HCT116 (cell line): ENCODE results near the gene PWWP2B. TPM values are rescaled to one million over a fixed set of nuclear protein-coding genes. Genes with fewer than 3 reads are reported as not detected.

ENCODE experiments used
- ATAC-seq: fragments of 200-7000 bp; cut with Tn5 transposase; 2 replicates; pipeline ENCODE4 v1.9.1; 2020; ENCODE audit warnings: mild to moderate bottlenecking, moderate library complexity
- BruUV-seq: library from RNA; stranded (reverse); fragments of 400-500 nt; replicated peaks from 2 replicates; lab custom pipeline; 2021; lab: Mats Ljungman, UMichigan
- CTCF ChIA-PET: fragments of 300-600 bp; sonication (Branson Sonifier 250); formaldehyde crosslinking; loops from one replicate; lab custom pipeline; 2021; ENCODE audit warnings: antibody characterized with exemption; lab: Charles Lee
- POLR2A ChIA-PET: fragments of 300-600, 350-600 bp; sonication (Branson Sonifier 250); formaldehyde crosslinking; loops from one replicate; lab custom pipeline; 2021; ENCODE audit warnings: antibody characterized with exemption; lab: Charles Lee
- RAD21 ChIA-PET, 2 experiments: fragments of 300-600 bp; sonication (Branson Sonifier 250); formaldehyde crosslinking; loops; one replicate each; lab custom pipeline; 2023; ENCODE audit warnings: low total read pairs in 2 of 2; ENCODE audit not compliant: uncharacterized antibody in 2 of 2, unreplicated experiment in 2 of 2, low non-redundant PET in 1 of 2; lab: Charles Lee
- DNase-seq: peaks from one replicate; pipeline ENCODE4 v3.0.0-alpha.2; 2010; ENCODE audit warnings: low read depth, low spot score
- H2AFZ ChIP-seq: fragments of 200-600 bp; shearing (Covaris generic), sonication (generic); 2 replicates; pipeline ENCODE4 v1.6.1; 2017; ENCODE audit warnings: low read depth, mixed run types, mixed read lengths, antibody characterized with exemption, low read length; ENCODE audit not compliant: poor library complexity, severe bottlenecking
- H3K27ac ChIP-seq: 2 replicates; pipeline ENCODE4 v1.5.1; 2012; ENCODE audit warnings: low read depth, low read length
- H3K27me3 ChIP-seq: fragments of 200-600 bp; sonication (generic); 2 replicates; pipeline ENCODE4 v1.6.1; 2016; ENCODE audit warnings: mixed run types, low read length, mixed read lengths; ENCODE audit not compliant: insufficient read depth
- H3K36me3 ChIP-seq, 2 experiments: fragments of 200-500 bp in 1 of 2; fragments of 200-600 bp in 1 of 2; sonication (Bioruptor generic) in 1 of 2; sonication (generic) in 1 of 2; 2 replicates each; pipeline versions ENCODE4 v1.5.1 to v1.6.1; 2014 to 2016; ENCODE audit warnings: low read length in 2 of 2, inconsistent platforms in 1 of 2, mixed read lengths in 1 of 2, mixed run types in 1 of 2; ENCODE audit not compliant: insufficient read depth in 2 of 2, control insufficient read depth in 1 of 2
- H3K4me1 ChIP-seq, 2 experiments: fragments of 200-600 bp in 1 of 2; sonication (generic) in 1 of 2; 2 replicates each; pipeline versions ENCODE4 v1.5.1 to v1.6.1; 2012 to 2017; ENCODE audit warnings: low read length in 2 of 2, inconsistent platforms in 1 of 2, mild to moderate bottlenecking in 1 of 2, mixed read lengths in 1 of 2, mixed run types in 1 of 2, moderate library complexity in 1 of 2; ENCODE audit not compliant: insufficient read depth in 2 of 2, control insufficient read depth in 1 of 2
- H3K4me2 ChIP-seq: fragments of 200-600 bp; sonication (generic); 2 replicates; pipeline ENCODE4 v1.6.1; 2017; ENCODE audit warnings: mixed run types, low read length, mixed read lengths
- H3K4me3 ChIP-seq, 2 experiments: fragments of 200-600 bp in 1 of 2; sonication (generic) in 1 of 2; replicated peaks in 1 of 2; 2 replicates each; pipeline ENCODE4 v1.5.1; 2011 to 2016; ENCODE audit warnings: low read length in 2 of 2, control low read depth in 1 of 2, low read depth in 1 of 2, mild to moderate bottlenecking in 1 of 2, mixed read lengths in 1 of 2, mixed run types in 1 of 2
- H3K79me2 ChIP-seq: fragments of 200-600 bp; sonication (generic); 2 replicates; pipeline ENCODE4 v1.6.1; 2017; ENCODE audit warnings: mild to moderate bottlenecking, mixed run types, low read length, moderate library complexity, mixed read lengths; ENCODE audit not compliant: insufficient read depth
- H3K9ac ChIP-seq: fragments of 200-600 bp; sonication (generic); 2 replicates; pipeline ENCODE4 v1.6.1; 2016; ENCODE audit warnings: low read length, mixed read lengths
- H3K9me2 ChIP-seq: fragments of 200-600 bp; sonication (generic), shearing (Covaris generic); 2 replicates; pipeline ENCODE4 v1.6.1; 2017; ENCODE audit warnings: mixed run types, mild to moderate bottlenecking, moderate library complexity; ENCODE audit not compliant: insufficient read depth
- H3K9me3 ChIP-seq, 2 experiments: fragments of 200-500 bp in 1 of 2; fragments of 200-600 bp in 1 of 2; sonication (Bioruptor generic) in 1 of 2; sonication (generic) in 1 of 2; 2 replicates each; pipeline ENCODE4 v1.6.1; 2014 to 2017; ENCODE audit warnings: low read length in 2 of 2, mixed read lengths in 2 of 2, inconsistent platforms in 1 of 2, low read depth in 1 of 2, mild to moderate bottlenecking in 1 of 2, mixed run types in 1 of 2, moderate library complexity in 1 of 2; ENCODE audit not compliant: control insufficient read depth in 1 of 2, insufficient read depth in 1 of 2
- H4K20me1 ChIP-seq: fragments of 200-600 bp; sonication (generic), shearing (Covaris generic); 2 replicates; pipeline ENCODE4 v1.6.1; 2017; ENCODE audit warnings: mixed run types, mild to moderate bottlenecking, moderate library complexity; ENCODE audit not compliant: insufficient read depth
- ATF3 ChIP-seq: IDR thresholded peaks from 2 replicates; pipeline ENCODE4 v1.6.1; 2012
- CBX3 ChIP-seq: IDR thresholded peaks from 2 replicates; pipeline ENCODE4 v1.6.1; 2012; ENCODE audit warnings: low read depth
- ELF1 ChIP-seq: IDR thresholded peaks from 2 replicates; pipeline ENCODE4 v1.6.1; 2012; ENCODE audit warnings: low read depth, borderline replicate concordance
- EZH2phosphoT487 ChIP-seq: fragments of 200-600 bp; IDR thresholded peaks from 2 replicates; pipeline ENCODE4 v1.6.1; 2018; ENCODE audit warnings: antibody characterized with exemption, borderline replicate concordance
- POLR2A ChIP-seq: IDR thresholded peaks from 2 replicates; pipeline ENCODE4 v1.7.0; 2011; ENCODE audit warnings: borderline replicate concordance; ENCODE audit not compliant: insufficient read depth, insufficient read length; ENCODE audit errors: extremely low read depth
- POLR2AphosphoS5 ChIP-seq: IDR thresholded peaks from 2 replicates; pipeline ENCODE4 v1.6.1; 2011; ENCODE audit warnings: mild to moderate bottlenecking, low read depth, low read length, moderate library complexity
- SRF ChIP-seq: IDR thresholded peaks from 2 replicates; pipeline ENCODE4 v1.6.1; 2012; ENCODE audit warnings: low read depth
- TCF7L2 ChIP-seq: IDR thresholded peaks from 2 replicates; pipeline ENCODE4 v1.7.0; 2011; ENCODE audit warnings: borderline replicate concordance, inconsistent platforms; ENCODE audit not compliant: insufficient read depth, insufficient read length; ENCODE audit errors: extremely low read depth
- YY1 ChIP-seq: IDR thresholded peaks from 2 replicates; pipeline ENCODE4 v1.6.1; 2011; ENCODE audit warnings: low read length, low read depth, moderate library complexity, mild to moderate bottlenecking; ENCODE audit not compliant: insufficient replicate concordance; ENCODE audit errors: extremely low read depth
- intact Hi-C: fragments of 100-400 bp; cut with micrococcal nuclease; formaldehyde crosslinking; loops from 2 replicates; pipeline ENCODE4 v1.10.0; 2022
- total RNA-seq: library from RNA; stranded (reverse); gene quantifications from one replicate; pipeline ENCODE4 v1.2.1, GENCODE V29; 2021; ENCODE audit not compliant: unreplicated experiment
- TF ChIP-seq, protein P1 (sequence below): IDR thresholded peaks from 2 replicates; pipeline ENCODE4 v1.6.1; 2012; ENCODE audit warnings: low read depth
- TF ChIP-seq, protein P2 (sequence below): IDR thresholded peaks from 2 replicates; pipeline ENCODE4 v1.6.1; 2012

Gene PWWP2B
- total RNA-seq, 1 experiment from 2014 or later = 13.9 TPM

GRCh38 chr10:132459301-132460003, 62.5 kb downstream of the PWWP2B start:
- ChIA-PET POLR2A (no interaction called here), CTCF (interaction anchor here (1.2 kb wide), 1 partner anchor 112 kb away, joined by 3 read pairs; no protein-coding TSS in a partner anchor), RAD21 (interaction anchor here in 1 of 2 experiments (0.7 kb wide), 1 partner anchor 59 kb away, joined by 3 read pairs; no protein-coding TSS in a partner anchor)
- TF ChIP-seq POLR2A = no peak
- no peak for TF ChIP-seq TCF7L2
- TF ChIP-seq POLR2AphosphoS5 = no peak
- TF ChIP-seq EZH2phosphoT487 = no peak
- TF ChIP-seq YY1 = no peak
- TF ChIP-seq, protein P1, sequence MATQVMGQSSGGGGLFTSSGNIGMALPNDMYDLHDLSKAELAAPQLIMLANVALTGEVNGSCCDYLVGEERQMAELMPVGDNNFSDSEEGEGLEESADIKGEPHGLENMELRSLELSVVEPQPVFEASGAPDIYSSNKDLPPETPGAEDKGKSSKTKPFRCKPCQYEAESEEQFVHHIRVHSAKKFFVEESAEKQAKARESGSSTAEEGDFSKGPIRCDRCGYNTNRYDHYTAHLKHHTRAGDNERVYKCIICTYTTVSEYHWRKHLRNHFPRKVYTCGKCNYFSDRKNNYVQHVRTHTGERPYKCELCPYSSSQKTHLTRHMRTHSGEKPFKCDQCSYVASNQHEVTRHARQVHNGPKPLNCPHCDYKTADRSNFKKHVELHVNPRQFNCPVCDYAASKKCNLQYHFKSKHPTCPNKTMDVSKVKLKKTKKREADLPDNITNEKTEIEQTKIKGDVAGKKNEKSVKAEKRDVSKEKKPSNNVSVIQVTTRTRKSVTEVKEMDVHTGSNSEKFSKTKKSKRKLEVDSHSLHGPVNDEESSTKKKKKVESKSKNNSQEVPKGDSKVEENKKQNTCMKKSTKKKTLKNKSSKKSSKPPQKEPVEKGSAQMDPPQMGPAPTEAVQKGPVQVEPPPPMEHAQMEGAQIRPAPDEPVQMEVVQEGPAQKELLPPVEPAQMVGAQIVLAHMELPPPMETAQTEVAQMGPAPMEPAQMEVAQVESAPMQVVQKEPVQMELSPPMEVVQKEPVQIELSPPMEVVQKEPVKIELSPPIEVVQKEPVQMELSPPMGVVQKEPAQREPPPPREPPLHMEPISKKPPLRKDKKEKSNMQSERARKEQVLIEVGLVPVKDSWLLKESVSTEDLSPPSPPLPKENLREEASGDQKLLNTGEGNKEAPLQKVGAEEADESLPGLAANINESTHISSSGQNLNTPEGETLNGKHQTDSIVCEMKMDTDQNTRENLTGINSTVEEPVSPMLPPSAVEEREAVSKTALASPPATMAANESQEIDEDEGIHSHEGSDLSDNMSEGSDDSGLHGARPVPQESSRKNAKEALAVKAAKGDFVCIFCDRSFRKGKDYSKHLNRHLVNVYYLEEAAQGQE = no peak
- TF ChIP-seq SRF = no peak
- TF ChIP-seq ATF3 = no peak
- TF ChIP-seq ELF1 = no peak
- no peak for TF ChIP-seq CBX3
- TF ChIP-seq, protein P2, sequence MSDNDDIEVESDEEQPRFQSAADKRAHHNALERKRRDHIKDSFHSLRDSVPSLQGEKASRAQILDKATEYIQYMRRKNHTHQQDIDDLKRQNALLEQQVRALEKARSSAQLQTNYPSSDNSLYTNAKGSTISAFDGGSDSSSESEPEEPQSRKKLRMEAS = no peak
- Histone ChIP-seq H2AFZ (no peak overlapping the region), H3K27me3 (no peaks in the 10 kb centered on the region), H3K36me3 (no peaks in the 10 kb centered on the region), H3K9me3 (no peaks in the 10 kb centered on the region), H3K4me1 (peaks cover 0 to 8% of the 10 kb centered on the region in 2 experiments; a peak in 1 of 4 replicates), H3K4me2 (no peak overlapping the region), H3K9ac (no peak overlapping the region), H3K27ac (no peak overlapping the region), H3K79me2 (no peaks in the 10 kb centered on the region), H3K4me3 (no peak overlapping the region), H3K9me2 (no peaks in the 10 kb centered on the region), H4K20me1 (no peaks in the 10 kb centered on the region)
- intact Hi-C loops = loop anchor here (5.0 kb wide), 1 partner anchor 78 kb away; the partner anchor contains the start of gene INPP5A
- no peak for DNase-seq
- no TSS peak for BruUV-seq
- ATAC-seq = no peak
